Common myeloid progenitor, CD34-positive (primary cell): ENCODE results near the gene CNR1.

ENCODE experiments used
- CTCF ChIA-PET: fragments of 350-600 bp; sonication (Branson Sonifier 250); formaldehyde crosslinking; loops from one replicate; lab custom pipeline; 2021; ENCODE audit warnings: antibody characterized with exemption; lab: Charles Lee
- POLR2A ChIA-PET: fragments of 350-600 bp; sonication (Branson Sonifier 250); formaldehyde crosslinking; loops from one replicate; lab custom pipeline; 2021; ENCODE audit warnings: antibody characterized with exemption; lab: Charles Lee
- DNase-seq, 3 donors: peaks; one replicate each; pipeline versions ENCODE4 v3.0.0 to v3.0.0-alpha.2; 2013
- H3K27ac ChIP-seq, 2 experiments: 1 replicate in 1 of 2; 2 replicates in 1 of 2; pipeline ENCODE4 v1.7.0; 2013; ENCODE audit warnings: inconsistent platforms in 2 of 2, low read length in 2 of 2, mild to moderate bottlenecking in 2 of 2, low read depth in 1 of 2, moderate library complexity in 1 of 2; ENCODE audit not compliant: severe bottlenecking in 2 of 2, insufficient read depth in 1 of 2, poor library complexity in 1 of 2
- H3K27me3 ChIP-seq, 5 experiments: replicated peaks in 2 of 5; 1 replicate in 3 of 5; 2 replicates in 2 of 5; pipeline versions ENCODE4 v1.6.1 to v1.7.0; 2013; ENCODE audit warnings: low read length in 4 of 5, mild to moderate bottlenecking in 2 of 5, moderate library complexity in 2 of 5, inconsistent platforms in 1 of 5; ENCODE audit not compliant: insufficient read depth in 5 of 5, control insufficient read depth in 4 of 5
- H3K36me3 ChIP-seq, 4 experiments: 1 replicate in 2 of 4; 2 replicates in 2 of 4; pipeline versions ENCODE4 v1.6.1 to v1.7.0; 2013; ENCODE audit warnings: low read length in 3 of 4, control low read depth in 1 of 4, mild to moderate bottlenecking in 1 of 4; ENCODE audit not compliant: control insufficient read depth in 4 of 4, insufficient read depth in 4 of 4
- H3K4me1 ChIP-seq, 4 experiments: 1 replicate in 3 of 4; 2 replicates in 1 of 4; pipeline versions ENCODE4 v1.6.1 to v1.7.1; 2013; ENCODE audit warnings: low read length in 3 of 4, mild to moderate bottlenecking in 3 of 4, control low read depth in 1 of 4, inconsistent platforms in 1 of 4, moderate library complexity in 1 of 4; ENCODE audit not compliant: control insufficient read depth in 4 of 4, insufficient read depth in 4 of 4; ENCODE audit errors: control extremely low read depth in 1 of 4
- H3K4me3 ChIP-seq, 7 experiments: 1 replicate in 4 of 7; 2 replicates in 3 of 7; pipeline versions ENCODE4 v1.5.1 to v1.7.0; 2013; ENCODE audit warnings: mild to moderate bottlenecking in 7 of 7, low read length in 6 of 7, moderate library complexity in 6 of 7, inconsistent platforms in 2 of 7, low read depth in 2 of 7, control low read depth in 1 of 7; ENCODE audit not compliant: insufficient read depth in 4 of 7, control insufficient read depth in 1 of 7; ENCODE audit errors: extremely low read depth in 1 of 7
- H3K9me3 ChIP-seq, 5 experiments: 1 replicate in 4 of 5; 2 replicates in 1 of 5; pipeline versions ENCODE4 v1.6.1 to v1.7.1; 2013; ENCODE audit warnings: low read length in 4 of 5, mild to moderate bottlenecking in 2 of 5, inconsistent platforms in 1 of 5, low read depth in 1 of 5, moderate library complexity in 1 of 5; ENCODE audit not compliant: control insufficient read depth in 4 of 5, insufficient read depth in 2 of 5; ENCODE audit errors: control extremely low read depth in 1 of 5
- WGBS: methylation state at CpG from one replicate; pipeline ENCODE4 v1.1.5; 2013; ENCODE audit not compliant: insufficient coverage; 5-methylcytosine and 5-hydroxymethylcytosine counted together

CNR1 gene

DNA sequence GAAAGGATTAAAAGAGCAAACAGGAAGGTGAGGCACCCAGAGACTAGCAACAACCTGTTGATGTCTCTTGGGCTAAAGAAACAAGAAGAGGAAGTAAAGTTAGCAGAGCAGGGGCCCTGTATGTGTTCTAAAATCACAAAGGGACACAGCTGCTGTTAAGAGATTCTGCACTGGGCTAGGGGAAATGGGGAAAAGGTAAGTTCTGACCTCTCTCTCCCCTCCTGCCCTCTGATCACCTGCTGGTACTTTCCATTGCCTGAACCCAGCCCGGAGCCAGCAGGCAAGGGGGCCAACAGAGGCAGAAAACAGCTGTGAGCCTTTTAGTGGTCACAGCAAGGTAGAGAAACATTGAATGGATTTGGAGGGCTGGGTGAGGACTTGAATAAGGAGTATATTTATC, 13.5 kb upstream of the CNR1 start:
- ChIA-PET POLR2A (no interaction called here), CTCF (no interaction called here)
- H3K36me3 ChIP-seq, result no peaks in the 10 kb centered on the region
- H3K27me3 ChIP-seq, result peaks cover 0 to 3% (median 0%) of the 10 kb centered on the region in 5 experiments
- H3K4me1 ChIP-seq, result peaks cover 0 to 3% (median 0%) of the 10 kb centered on the region in 4 experiments
- H3K27ac ChIP-seq, result no peak overlapping the region
- DNase-seq, result peak in 2 of 3 donors; percentile 31 to 49
- H3K9me3 ChIP-seq, result no peaks in the 10 kb centered on the region
- no peak overlapping the region for H3K4me3 ChIP-seq
- WGBS, result 20% methylated on average over 1 of the region's 1 CpG

DNA sequence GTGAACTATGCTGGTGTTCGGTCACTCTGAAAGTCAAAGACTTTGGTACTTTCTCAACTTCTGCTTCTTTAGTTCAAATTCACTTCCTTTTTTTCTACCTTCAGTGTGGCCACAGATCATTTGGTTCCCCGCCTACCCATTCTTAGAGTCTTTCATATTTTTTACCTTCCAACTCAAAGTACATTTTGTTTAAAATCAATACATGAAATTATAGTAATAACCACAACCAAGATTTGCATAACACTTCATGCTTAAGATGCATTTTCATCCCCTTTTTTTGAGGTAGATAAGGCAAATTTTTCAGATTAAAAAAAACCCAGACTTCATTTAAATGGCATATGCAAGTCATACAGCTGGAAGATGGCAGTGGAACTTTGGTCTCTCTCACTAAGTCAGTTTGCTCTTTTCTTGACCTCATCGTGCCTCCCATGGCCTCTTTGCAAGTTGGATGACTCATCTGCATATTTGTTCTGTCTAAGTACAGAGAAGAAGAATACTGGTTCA, 11.9 kb upstream of the CNR1 start:
- Histone ChIP-seq H3K36me3 (no peaks in the 10 kb centered on the region), H3K4me3 (no peak overlapping the region), H3K9me3 (no peaks in the 10 kb centered on the region), H3K4me1 (peaks cover 0 to 3% (median 0%) of the 10 kb centered on the region in 4 experiments), H3K27ac (no peak overlapping the region), H3K27me3 (peaks cover 0 to 5% (median 0%) of the 10 kb centered on the region in 5 experiments)
- ChIA-PET POLR2A (no interaction called here), CTCF (no interaction called here)
- 63% methylated on average over 2 of the region's 3 CpGs for WGBS
- peak in 2 of 3 donors; percentile 28 to 41 for DNase-seq

DNA sequence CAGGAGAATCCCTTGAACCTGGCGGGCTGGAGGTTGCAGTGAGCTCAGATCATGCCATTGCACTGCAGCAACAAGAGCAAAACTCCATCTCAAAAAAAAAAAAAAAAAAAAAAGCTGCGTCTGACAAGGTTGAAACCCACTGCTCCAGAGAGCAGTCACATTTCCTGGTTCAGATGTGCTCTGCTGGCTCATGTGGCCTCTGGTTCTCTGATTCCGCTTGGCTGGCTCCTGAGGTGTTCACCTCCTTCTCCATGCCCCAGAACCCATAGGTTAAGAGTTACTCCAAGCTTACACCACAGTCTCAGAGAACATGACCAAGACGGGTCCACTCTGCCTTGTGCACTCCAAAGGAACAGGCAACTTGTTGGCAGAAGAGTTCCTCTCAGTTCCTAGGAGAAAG, 8.8 kb upstream of the CNR1 start:
- DNase-seq, result no peak
- 93% methylated on average over 3 of the region's 4 CpGs for WGBS
- Histone ChIP-seq H3K27me3 (peaks cover 0 to 17% (median 8%) of the 10 kb centered on the region in 5 experiments), H3K4me3 (no peak overlapping the region), H3K4me1 (peaks cover 0 to 3% (median 0%) of the 10 kb centered on the region in 4 experiments), H3K27ac (no peak overlapping the region), H3K36me3 (no peaks in the 10 kb centered on the region), H3K9me3 (no peaks in the 10 kb centered on the region)
- POLR2A ChIA-PET, result no interaction called here
- CTCF ChIA-PET, result no interaction called here

DNA sequence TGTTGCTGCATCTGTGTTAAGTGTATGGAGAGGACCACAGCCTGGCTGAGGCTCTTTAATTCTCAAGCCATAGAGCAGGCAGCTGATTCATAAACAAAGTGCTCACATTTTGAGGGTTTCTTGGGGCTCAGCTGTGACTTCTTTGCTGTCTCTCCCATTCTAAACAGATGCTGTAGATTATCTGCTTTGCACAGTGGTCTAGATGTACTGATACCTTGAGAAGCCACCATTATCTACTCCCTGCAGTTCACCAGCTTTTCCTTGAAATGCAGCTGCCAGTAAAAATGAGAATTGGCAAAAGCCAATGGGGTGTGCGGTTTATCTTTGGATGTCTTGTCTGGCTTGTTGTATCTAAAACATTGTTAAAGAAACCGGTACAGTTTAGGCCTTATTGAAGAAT, 5.2 kb upstream of the CNR1 start:
- POLR2A ChIA-PET, result no interaction called here
- H3K27ac ChIP-seq, result no peak overlapping the region
- WGBS, result 81% methylated on average over 2 of the region's 2 CpGs

DNA sequence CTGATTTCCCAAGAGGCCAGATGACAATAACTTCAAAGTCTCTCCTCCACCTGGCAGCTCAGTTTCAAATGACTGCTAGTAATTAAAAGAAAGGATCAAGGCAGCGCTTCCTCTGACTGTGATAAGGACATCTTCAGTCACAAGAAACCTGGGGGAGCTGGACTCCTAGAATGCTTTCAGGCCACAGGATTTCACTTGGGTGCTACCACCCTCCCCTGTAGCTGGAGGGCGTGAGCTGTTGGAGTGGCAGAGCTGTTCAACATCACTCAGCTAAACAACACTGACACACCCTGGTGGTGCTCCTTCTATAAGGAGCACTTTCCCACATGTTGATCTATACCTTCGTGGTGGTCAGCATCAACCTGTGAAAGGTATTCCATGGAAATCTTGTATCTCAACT, 2.2 kb upstream of the CNR1 start:
- H3K4me3 ChIP-seq, result no peak overlapping the region
- peaks cover 0 to 24% (median 20%) of the 10 kb centered on the region in 4 experiments for H3K4me1 ChIP-seq
- ChIA-PET CTCF (no interaction called here), POLR2A (no interaction called here)
- 85% methylated on average over 3 of the region's 3 CpGs for WGBS
- peaks cover 33 to 78% (median 41%) of the 10 kb centered on the region in 5 experiments for H3K27me3 ChIP-seq
- H3K27ac ChIP-seq, result no peak overlapping the region
- H3K9me3 ChIP-seq, result no peaks in the 10 kb centered on the region
- H3K36me3 ChIP-seq, result no peaks in the 10 kb centered on the region
- no peak for DNase-seq

More for the DNA sequence above, 5.2 kb upstream of the CNR1 start:
- CTCF ChIA-PET, result interaction anchor here (0.9 kb wide), 1 partner anchor 778 kb away, joined by 3 read pairs; no protein-coding TSS in a partner anchor
- H3K27me3 ChIP-seq, result peaks cover 15 to 53% (median 27%) of the 10 kb centered on the region in 5 experiments
- DNase-seq, result peak in 1 of 3 donors; percentile 25
- H3K4me3 ChIP-seq, result no peak overlapping the region
- H3K4me1 ChIP-seq, result peaks cover 0 to 13% (median 11%) of the 10 kb centered on the region in 4 experiments
- no peaks in the 10 kb centered on the region for H3K9me3 ChIP-seq
- H3K36me3 ChIP-seq, result no peaks in the 10 kb centered on the region

DNA sequence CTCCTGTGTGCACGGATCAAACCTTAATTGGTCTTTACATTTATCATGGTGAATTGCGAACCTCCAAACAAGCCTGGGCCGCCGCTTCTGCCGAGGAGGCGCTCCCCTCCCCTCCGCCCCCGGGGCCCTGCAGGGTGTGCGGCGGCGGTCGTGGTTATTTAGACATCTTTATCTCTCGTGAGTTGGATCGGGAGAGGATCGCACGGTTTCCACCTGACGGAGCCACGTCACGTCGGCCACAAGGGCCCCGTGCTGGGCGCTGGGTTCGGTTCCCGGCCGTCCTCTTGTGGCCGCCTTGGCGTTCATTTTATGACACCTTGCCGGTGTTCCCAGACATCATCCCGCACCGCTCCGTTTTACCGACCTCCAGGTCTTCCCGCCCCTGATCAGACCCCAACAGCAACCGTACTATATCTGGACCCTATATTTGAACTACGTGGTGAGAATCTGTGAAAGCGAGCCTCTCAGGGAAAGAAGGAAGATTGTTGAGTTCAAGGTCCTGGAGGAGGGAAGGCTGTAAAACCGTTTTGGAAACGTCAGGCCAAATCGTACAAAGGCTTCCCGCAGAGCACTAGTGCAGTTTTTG, 1.3 kb upstream of the CNR1 start:
- 6% methylated on average over 26 of the region's 40 CpGs for WGBS
- Histone ChIP-seq H3K36me3 (no peaks in the 10 kb centered on the region), H3K4me1 (peaks cover 0 to 24% (median 20%) of the 10 kb centered on the region in 4 experiments), H3K27me3 (peaks cover 40 to 87% (median 44%) of the 10 kb centered on the region in 5 experiments), H3K9me3 (no peaks in the 10 kb centered on the region), H3K4me3 (peak overlapping the region in 6 of 7 experiments; percentile 18 to 78 (median 57)), H3K27ac (no peak overlapping the region)
- ChIA-PET CTCF (no interaction called here), POLR2A (no interaction called here)
- DNase-seq, result peak in 2 of 3 donors; percentile 47 to 61
